NK-92 (cell line): Measurements from ENCODE around the gene MYLK3.

ENCODE experiments used
- DNase-seq: peaks from one replicate; lab custom pipeline; 2025; ENCODE audit not compliant: unreplicated experiment; lab: John Stamatoyannopoulos, UW

The MYLK3 gene

GRCh38 chr16:46728806-46729205, 19.3 kb downstream of the MYLK3 start:
- DNase-seq = no peak

- no peak for DNase-seq
Measured at GRCh38 chr16:46727630-46728029, 20.5 kb downstream of the MYLK3 start.

GRCh38 chr16:46727184-46727583, 21.0 kb downstream of the MYLK3 start:
- DNase-seq = no peak

GRCh38 chr16:46721885-46722284, 26.3 kb downstream of the MYLK3 start:
- no peak for DNase-seq

- no peak for DNase-seq
Measured at GRCh38 chr16:46720619-46721018, 27.5 kb downstream of the MYLK3 start.

- no peak for DNase-seq
Measured at GRCh38 chr16:46719528-46719927, 28.6 kb downstream of the MYLK3 start.

GRCh38 chr16:46718214-46718613, 29.9 kb downstream of the MYLK3 start:
- no peak for DNase-seq

GRCh38 chr16:46717692-46718091, 30.5 kb downstream of the MYLK3 start:
- no peak for DNase-seq

GRCh38 chr16:46715769-46716305, 32.3 kb downstream of the MYLK3 start:
- DNase-seq = no peak

GRCh38 chr16:46714797-46715591, 33.1 kb downstream of the MYLK3 start:
- DNase-seq = no peak

- no peak for DNase-seq
Measured at GRCh38 chr16:46713634-46714033, 34.5 kb downstream of the MYLK3 start.

GRCh38 chr16:46712911-46713310, 35.2 kb downstream of the MYLK3 start:
- DNase-seq = no peak

- no peak for DNase-seq
Measured at GRCh38 chr16:46711106-46712058, 36.8 kb downstream of the MYLK3 start.

GRCh38 chr16:46709469-46710005, 38.6 kb downstream of the MYLK3 start:
- DNase-seq = no peak

- no peak for DNase-seq
Measured at GRCh38 chr16:46706642-46707041, 41.5 kb downstream of the MYLK3 start.

GRCh38 chr16:46702030-46702429, 46.1 kb downstream of the MYLK3 start:
- no peak for DNase-seq

GRCh38 chr16:46701615-46702014, 46.5 kb downstream of the MYLK3 start:
- no peak for DNase-seq

- no peak for DNase-seq
Measured at GRCh38 chr16:46700048-46700447, 48.1 kb downstream of the MYLK3 start.

- no peak for DNase-seq
Measured at GRCh38 chr16:46696957-46697356, 51.2 kb downstream of the MYLK3 start.

GRCh38 chr16:46695937-46696336, 52.2 kb downstream of the MYLK3 start:
- DNase-seq = no peak

GRCh38 chr16:46693598-46693997, 54.5 kb downstream of the MYLK3 start:
- DNase-seq = no peak
